RPMI8226 (cell line): Measurements from ENCODE around the gene RBMS3.
A peak's percentile ranks its signal among the peaks of the same experiment; 100 is the strongest.
"Not testable (repeated sequence)": the region's sequence is repeated elsewhere in the genome, so short reads cannot be mapped to it uniquely, and the experiment has no call there.

ENCODE experiments used
- DNase-seq: peaks from one replicate; pipeline ENCODE4 v3.0.0-alpha.2; 2015

The RBMS3 gene

DNA sequence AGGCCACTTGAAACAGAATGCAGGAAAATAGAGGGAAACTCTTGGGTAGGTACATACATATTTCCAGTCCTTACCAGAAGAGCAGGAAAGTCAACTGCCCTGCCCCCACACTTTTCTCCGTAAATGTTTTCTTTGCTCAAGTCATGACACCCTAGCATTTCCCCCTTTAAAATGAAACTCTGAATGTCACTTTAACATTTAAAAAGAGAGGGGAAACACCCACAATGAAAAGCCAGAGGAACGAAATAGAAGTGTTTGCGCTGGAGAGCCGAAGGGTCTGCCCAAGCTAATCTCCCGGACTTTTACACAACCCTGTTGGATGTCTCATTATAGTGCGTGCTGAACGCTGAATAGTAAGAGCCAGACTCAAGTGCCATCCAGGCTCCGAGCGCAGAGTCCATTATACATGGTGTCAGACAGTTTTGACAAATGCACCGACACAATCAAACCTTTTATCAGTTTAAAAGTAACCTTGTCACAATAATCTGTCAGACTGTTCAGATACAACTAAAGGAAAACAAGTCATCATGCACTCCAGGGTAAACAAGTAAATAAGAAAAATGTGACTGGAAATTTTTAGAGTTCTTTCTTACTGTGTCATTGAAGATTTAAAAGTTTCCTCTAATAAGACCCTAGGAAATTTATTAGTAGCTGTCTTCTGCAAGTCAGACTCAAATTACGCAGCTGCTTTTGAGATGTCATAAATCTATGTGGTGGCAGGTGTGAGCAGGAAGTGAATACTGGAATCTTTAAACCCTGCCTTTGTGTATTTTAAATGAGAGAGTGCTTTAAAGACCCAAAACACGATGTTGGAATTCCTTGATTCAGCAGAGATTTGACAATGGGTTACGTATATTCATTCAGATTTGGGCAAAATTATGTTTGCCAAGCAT is 159.8 kb downstream of the RBMS3 start:
- no peak for DNase-seq

DNA sequence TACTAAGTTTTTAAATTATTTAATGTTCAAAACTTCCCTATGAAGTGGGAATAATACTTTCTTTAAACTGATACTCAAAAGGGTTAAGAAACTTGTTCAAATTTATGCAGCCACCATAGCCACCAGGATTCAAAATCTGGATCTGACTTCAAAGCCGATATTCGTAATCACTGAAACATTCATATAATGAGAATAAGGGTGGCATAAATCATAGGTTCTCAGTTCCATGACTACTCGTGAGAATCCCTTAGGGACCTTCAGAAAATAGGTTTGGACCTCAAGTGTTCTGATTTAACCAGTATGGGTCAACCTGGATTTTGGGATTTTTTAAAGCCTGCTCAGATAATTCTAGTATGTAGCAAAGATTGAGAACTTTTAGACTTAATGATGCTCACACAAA is 160.6 kb downstream of the RBMS3 start:
- DNase-seq, result no peak

DNA sequence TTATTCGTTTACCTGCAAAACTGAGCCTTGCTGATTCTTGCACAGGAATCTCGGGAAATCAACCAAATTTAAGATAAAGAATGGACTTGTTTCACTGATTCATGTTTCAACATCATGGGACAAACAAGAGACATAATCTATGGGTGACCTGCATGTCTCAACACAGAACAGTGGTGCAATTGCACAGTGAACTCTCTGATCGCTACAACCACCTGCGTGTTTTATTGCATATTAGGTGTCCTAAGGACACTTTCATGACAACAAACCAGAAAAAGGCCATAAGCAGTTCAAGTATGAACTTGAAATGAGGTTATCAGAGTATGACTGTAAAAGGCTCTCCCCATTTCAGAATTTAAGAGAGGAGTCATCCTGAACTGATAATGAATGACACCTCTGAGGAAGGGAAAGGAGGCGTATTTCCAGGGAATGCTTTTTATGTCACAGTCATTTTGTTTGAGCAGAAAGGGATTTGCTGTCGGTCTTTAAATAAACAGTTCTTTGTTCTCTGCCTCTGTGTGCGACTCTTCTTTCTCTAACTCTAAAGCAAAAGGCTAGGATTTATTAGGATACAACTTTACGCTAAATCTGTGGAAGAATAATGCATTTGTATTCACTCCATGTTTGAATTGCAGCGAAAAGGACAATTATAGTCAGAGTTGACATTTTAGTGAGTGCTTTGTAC is 167.2 kb downstream of the RBMS3 start:
- no peak for DNase-seq

DNA sequence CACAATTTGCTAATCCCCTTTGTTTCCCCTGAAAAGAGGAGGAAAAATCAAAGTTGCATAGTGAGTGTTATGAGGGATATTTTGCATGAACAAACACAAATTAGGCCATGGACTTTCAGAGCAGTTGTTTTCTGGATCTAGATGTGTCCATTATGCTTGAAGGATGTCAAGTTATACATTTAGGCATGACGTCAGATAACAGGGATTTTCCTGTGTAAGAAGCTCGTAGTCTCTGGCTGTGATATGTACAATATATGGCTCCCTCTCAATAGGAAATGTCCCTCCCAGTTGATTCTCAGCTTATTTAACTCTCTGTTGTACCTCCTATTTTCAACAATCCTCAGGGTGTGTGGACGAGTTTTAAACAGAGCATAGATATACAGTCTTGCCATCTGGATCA is 171.0 kb downstream of the RBMS3 start:
- no peak for DNase-seq

DNA sequence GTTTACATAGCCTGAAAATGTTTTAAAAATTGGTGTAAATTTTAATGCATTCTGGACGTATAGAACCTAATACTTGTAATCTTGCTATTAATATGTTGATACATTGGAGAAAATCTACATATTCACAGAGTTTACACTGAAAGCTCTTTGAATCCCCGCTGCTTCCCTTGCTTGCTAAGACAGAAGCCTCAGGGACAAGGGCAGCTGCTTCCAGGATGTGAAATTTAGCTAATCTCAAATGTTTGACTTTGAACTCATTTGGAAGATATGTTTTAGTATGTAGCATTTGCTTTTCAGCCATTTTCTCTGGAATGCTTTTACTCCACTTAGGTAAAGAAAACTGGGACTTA is 172.0 kb downstream of the RBMS3 start:
- no peak for DNase-seq

DNA sequence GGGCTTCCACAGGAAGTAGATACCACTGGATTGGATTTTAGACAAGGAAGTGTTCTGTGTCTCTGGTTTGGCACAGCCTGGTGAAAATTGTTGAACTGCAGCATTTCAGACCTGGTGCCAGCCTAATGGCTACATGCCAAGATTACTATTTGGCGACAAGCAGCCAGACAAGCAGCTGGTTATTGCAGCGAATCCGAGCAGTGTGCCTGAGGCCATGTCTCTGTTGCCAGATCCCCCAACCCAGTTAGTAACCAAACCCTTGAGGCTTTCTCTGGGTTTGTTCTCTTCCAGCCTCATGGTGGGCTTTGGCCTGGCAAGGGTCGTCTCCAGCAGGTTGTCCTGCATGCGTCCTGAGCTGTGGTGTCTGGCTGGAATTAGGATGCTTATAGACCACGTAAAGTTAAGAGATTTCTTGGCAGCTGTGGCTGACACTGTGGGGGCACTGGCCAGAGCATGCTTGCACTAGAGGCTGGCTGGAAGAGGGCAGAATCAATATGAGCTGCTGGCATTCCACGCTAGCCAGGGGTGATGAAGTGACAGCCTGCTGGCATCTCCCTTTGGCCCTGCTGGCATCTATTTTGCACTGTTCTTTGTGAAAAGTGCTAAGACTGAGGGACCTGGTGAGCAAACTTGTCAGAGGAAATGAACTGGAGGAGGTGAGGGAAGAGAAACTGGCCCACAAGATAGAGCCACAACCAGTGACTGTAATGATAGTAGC is 172.6 kb downstream of the RBMS3 start:
- DNase-seq, result peak; percentile 83

DNA sequence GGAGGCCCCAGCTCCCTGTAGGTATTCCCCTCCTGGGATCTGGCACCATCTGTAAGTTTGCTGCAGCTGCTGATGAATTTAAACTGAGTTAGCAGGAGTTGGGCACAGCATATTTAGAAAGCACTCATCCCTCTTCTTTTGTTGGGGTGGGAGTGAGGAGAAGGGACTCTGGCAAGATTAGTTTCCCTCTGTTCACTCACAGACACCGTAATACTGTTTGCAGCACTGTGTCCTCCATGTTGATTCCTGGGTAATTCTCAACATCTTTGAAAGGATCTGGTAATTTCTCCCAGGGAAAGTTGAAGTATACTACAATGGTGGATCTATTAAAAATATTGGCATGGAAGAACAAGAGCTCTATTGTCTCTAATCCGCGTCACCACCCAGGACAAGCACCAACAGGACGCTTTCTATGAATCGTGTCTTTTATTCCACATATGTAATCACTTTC is 173.3 kb downstream of the RBMS3 start:
- no peak for DNase-seq

DNA sequence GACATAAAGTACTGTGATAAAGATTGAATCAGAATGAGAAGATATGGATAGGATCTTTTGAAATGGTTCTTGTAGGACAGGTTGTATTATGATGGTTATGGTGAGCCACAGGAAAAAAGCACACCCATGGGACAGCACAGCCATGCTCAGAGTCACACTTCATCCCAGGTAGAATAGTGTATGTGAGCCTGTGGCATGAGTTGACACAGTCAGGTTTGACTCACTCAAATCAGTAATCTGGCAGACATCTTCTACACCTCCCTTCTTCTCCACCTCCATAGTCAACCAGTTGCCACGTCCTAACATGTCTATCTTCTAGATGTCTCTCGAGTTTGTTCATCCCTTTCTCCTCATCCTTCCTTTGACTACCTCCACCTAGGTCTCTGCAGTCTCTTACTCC is 176.0 kb downstream of the RBMS3 start:
- no peak for DNase-seq

DNA sequence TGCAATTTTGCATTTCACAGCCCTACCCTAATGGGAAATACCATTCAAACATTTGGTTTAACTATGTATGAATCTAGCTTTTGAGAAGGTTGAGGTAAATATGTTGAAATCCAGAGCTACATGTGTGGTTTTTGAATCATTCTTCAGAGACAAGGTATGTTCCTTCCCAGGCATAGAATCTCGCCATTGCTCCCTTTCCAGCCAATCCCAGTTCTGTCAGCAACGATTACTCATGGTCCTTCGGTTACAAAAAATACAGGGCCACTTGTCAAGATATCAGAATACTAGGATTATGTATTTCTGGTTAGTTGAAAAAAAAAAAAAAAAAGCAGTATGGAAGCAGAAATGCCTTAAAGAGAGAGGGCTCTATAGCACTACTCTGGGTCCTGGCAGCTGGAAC is 182.4 kb downstream of the RBMS3 start:
- DNase-seq, result no peak

DNA sequence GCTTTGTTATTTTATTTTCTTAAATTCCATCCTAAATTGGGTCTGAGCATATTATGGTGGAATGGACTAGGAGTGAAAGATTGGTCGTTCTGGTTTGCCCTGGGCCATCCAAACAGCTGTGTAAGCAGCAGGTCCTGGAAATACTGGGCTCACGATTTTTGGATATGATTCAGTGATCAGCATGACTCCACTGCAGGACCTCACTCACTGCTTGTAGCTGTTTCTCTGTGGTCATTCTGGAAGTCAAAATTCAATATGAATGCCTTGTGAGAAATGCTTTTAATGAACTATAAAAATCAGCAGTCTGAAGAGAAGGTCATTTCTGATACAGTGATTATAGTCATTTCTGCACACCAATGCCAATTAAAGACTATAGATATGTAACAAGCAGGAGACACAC is 185.0 kb downstream of the RBMS3 start:
- DNase-seq, result no peak

DNA sequence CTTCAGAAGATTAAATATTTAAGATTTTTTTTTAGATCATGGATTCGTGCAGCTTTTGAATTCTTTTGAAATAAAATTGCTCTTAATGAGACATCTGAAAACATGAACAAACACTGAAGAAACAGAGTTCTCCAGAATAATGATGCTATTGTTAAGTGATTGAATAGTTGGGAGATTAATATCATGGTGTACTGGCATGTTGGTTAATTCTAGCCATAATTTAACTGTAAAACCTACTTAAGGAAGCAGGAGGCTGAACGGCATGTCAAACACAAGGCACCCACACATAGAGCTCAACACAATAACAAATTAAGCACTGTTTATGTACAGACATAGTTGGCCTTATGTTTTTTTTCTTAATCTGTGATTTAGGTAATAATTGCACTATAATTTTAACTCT is 185.6 kb downstream of the RBMS3 start:
- DNase-seq, result no peak

DNA sequence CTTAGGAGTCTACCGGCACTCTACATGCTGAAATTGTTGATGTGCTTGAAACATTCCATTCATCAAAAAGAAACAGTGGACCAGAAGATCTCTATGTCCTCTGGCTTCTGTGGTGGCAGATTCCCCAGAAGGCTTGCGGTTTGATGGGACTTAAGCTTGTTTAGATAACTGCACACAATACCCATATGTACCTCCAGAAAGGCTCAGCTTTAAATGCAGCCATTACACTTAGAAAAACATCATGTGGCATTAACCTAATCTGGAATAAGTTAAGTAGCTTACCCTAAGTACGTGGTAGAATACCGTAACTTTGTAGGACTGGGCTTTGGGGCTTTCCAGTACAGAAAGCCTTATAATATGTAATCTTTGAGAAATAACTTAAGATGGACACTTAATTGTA is 187.3 kb downstream of the RBMS3 start:
- no peak for DNase-seq

DNA sequence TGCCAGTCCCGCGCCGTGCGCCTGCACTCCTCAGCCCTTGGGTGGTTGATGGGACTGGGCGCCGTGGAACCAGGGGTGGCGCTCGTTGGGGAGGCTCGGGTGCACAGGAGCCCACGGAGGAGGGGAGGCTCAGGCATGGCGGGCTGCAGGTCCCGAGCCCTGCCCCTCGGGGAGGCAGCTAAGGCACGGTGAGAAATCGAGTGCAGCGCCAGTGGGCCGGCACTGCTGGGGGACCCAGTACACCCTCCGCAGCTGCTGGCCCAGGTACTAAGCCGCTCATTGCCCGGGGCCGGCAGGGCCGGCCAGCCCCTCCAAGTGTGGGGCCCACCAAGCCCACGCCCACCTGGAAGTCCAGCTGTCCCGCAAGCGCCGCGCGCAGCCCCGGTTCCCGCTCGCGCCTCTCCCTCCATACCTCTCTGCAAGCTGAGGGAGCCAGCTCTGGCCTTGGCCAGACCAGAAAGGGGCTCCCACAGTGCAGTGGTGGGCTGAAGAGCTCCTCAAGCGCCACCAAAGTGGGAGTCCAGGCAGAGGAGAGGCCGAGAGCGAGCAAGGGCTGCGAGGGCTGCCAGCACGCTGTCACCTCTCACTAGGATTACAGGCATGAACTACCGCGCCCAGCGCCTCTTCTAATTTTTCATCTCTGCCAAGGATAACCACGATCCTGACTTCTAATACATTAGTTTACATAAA is 192.8 kb downstream of the RBMS3 start:
- not testable (repeated sequence) for DNase-seq

DNA sequence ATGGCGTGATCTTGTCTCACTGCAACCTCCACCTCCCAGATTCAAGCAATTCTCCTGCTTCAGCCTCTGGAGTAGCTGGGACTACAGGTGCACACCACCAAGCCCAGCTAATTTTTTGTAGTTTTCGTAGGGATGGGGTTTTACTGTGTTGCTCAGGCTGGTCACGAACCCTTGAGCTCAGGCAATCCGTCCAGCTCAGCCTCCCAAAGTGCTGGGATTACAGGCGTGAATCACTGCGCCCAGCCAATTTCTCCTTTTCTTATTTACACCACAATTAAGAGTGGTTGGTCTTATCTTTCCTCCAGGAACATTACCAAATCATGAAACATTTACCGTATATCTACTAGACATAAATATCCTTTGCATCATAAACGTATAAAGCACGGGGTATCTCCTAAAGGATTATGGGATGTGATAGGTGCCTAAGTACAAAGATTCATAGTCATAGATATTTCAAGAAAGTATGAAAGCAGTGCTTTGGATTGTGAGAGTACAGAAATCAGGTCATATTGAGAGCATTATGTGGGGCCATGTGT is 194.5 kb downstream of the RBMS3 start:
- no peak for DNase-seq

DNA sequence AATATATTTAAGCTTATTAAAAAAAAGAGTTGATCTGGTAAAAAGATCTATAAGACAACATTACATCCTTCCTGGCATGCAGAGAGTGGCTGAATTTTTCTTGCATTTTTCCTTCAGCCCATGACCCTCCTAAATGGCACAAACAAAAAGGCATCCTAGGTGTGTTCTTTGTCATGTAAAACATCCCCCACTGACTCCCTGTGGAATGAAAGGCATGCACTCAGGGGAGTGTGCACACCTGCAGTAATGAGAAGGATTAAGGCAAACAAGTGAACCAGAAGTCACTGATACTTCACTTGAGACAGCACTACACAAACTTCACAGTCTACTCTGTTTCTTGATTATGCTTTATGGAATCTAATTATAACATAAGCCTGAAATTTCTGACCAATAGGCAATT is 195.0 kb downstream of the RBMS3 start:
- DNase-seq, result no peak

DNA sequence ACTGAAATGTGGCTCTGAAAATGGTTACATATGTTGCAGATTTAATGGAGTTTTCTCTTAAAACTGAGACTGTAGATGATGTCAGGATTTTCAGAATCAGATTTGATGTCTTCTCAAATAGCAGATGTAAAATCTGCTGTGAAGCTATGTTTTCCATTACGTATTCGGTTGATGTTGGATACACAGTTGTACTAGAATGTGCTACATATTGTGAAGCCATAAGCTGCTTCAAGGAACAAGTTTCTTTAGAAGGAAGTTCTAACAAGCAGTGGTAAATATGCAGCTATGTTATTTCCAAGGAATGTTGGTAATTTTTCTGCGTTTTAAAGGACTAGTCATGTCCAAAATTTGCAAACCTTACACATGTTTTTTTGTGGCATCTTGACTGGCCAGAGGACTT is 197.7 kb downstream of the RBMS3 start:
- DNase-seq, result no peak

DNA sequence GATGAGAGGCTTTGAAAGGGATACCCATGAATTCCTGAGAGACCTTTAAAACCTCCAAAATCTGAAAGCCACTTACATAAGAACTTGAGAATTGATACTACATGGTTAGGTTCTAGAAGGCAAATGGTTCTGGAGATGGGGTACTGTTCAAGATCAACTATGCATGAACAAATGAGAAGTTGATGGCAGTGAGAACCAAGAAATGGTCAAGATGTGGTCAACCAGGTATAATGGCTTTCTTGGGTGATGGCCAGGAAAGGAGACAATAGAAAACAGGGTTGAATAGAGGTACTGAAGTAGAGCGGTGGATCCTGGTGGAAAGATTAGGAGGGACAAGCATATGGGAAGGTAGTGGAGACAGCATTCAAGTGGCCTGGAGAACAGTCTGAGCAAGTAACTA is 200.4 kb downstream of the RBMS3 start:
- no peak for DNase-seq

DNA sequence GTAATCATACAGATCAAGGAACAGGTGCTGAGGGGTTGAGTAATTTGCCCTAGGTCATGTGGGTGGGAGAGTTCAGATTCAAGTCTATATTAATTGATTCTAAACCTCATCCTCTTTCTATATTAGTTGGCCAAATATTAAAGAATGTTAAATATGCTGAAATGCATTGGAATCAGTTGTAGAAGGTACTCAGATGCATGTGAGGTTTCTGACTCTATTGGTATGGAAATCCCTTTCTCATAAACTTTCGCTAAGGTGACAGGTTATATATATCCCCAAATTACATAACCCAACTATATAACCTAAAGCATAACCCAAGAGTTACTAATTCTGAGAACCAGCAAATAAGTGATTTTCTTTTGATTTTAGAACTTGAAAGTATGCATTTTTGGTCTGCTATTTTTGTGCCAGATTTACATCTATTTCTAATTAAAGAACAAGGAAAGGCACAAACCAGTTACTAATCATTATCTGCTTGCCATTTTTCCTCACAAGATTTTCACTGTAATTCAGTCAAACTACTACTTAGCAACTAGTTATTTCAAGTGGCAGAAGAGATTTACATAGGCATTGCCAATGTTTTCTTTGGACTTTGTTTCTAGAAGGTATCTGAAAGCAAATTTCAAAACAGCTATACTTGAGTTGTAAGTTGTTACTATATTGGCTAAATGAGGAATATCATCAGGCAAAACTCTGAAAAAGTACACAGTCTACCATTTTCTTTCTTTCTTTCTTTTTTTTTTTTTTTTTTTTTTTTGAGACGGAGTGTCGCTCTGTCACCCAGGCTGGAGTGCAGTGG is 201.3 kb downstream of the RBMS3 start:
- DNase-seq, result no peak

DNA sequence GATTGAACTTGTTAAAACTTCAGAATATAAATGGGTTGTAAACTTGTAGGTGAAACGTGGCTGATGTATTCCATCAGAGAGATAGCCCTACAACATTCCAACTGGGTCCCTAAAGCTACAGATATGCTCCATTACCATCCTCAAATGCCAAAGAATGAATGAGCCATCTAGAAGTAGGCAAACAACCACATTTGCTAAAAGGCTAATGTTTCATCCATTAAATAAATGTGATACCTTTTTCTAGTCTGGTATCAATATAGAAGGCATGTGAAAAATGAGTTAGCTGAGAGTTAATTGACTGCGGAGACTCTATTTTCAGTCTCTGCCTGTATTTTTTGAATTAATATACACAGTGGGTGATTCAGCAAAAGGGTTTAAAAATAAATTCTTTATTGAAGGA is 203.8 kb downstream of the RBMS3 start:
- no peak for DNase-seq

DNA sequence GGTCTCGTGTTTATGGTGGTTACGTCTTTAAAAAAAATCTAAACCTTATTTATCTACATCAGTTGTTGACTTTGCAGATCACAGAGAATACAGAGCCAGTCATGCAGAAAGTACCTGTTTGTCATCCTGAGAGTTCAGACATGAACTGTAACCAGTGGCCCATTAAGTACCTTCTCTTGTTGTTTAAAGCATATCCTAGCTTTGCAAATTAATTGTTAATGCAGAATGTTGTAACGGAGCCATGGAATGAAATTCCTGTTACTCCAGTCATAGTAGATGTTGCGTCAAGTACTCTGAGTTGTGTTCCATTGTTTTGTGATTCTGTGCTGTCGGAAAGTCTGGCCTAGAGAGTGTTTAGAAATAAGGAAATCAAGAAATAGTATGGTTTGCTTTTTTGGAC is 205.2 kb downstream of the RBMS3 start:
- no peak for DNase-seq

DNA sequence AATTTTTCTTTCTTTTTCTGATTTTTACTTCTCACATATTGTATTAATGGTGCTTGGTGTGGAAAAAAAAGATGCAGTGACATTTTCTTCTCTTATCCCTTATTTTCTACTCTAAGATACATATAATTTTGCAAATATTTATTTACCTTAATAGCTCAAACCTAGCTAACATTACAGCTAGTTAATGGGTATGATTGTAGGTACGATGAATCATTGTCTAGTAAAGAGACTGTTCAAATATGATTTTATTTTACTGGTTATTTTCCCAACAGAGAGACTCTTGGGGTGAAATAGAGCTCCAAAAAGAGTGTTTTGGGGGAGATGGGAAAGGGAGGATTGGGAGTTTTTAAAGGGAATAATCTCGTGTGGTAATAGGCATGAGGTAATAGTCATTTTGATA is 206.0 kb downstream of the RBMS3 start:
- no peak for DNase-seq

DNA sequence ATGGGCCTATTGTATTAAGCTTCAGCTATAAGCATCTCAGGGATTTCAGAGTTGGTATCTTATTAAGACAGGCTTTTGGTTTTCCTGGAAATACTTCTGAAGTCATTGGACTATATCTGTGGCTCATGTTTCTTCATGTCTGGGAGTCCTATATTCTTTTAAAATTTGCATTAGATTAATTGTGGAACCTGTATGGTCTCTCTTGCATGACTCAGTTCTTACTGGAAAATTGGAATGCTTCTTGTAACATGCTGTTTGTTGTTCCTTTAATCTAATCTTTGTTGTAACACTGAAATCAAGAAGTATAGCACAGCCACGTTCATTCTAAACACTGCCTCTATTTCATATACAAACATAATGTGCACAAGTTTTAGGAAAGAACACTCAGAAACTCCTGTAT is 208.1 kb downstream of the RBMS3 start:
- no peak for DNase-seq
